K562 (cell line): ENCODE results near the gene CBX4. TPM values are rescaled to one million over a fixed set of nuclear protein-coding genes. Genes with fewer than 3 reads are reported as not detected.

Source experiments
- ATAC-seq: fragments of 200-7000 bp; cut with Tn5 transposase; 3 replicates; pipeline ENCODE4 v1.9.1; 2020; ENCODE audit warnings: moderate library complexity
- BruUV-seq: library from RNA; stranded (reverse); fragments of 400-500 nt; replicated peaks from 2 replicates; lab custom pipeline; 2021; lab: Mats Ljungman, UMichigan
- CTCF ChIA-PET: fragments of 300-600 bp; formaldehyde crosslinking; extraction: SDS; loops from one replicate; lab custom pipeline; 2021; ENCODE audit warnings: low intra/inter-chr PET ratio; lab: Yijun Ruan, JAX
- POLR2A ChIA-PET: fragments of 300-600, 350-650 bp; sonication (Branson Sonifier 250); formaldehyde crosslinking; extraction: SDS; loops from one replicate; lab custom pipeline; 2021; ENCODE audit warnings: antibody characterized with exemption, inconsistent platforms; lab: Yijun Ruan, JAX
- DNase-seq, 4 experiments: peaks; one replicate each; pipeline versions ENCODE4 v3.0.0 to v3.0.0-alpha.2; 2011 to 2018; ENCODE audit warnings: low spot score in 3 of 4, mixed read lengths in 3 of 4; ENCODE audit errors: extremely low read depth in 1 of 4
- FAIRE-seq: peaks from 2 replicates; lab custom pipeline; 2011; peaks lifted over from hg19 to GRCh38; lab: Jason Lieb, UNC
- H2AFZ ChIP-seq: 2 replicates; pipeline ENCODE4 v1.6.0; 2011; ENCODE audit warnings: low read depth, low read length, control low read depth, inconsistent platforms
- H3K27ac ChIP-seq: fragments of 200-600 bp; 3 replicates; pipeline ENCODE4 v1.8.0; 2011; ENCODE audit warnings: low read depth, mild to moderate bottlenecking, control low read depth, inconsistent platforms, low read length, moderate library complexity, mixed read lengths; ENCODE audit errors: extremely low read depth
- H3K27me3 ChIP-seq, 2 experiments: fragments of 300-600 bp in 1 of 2; 2 replicates in 1 of 2; 3 replicates in 1 of 2; pipeline versions ENCODE4 v1.6.0 to v1.8.0; 2011; ENCODE audit warnings: inconsistent platforms in 2 of 2, low read length in 2 of 2, mild to moderate bottlenecking in 1 of 2, mixed read lengths in 1 of 2, moderate library complexity in 1 of 2; ENCODE audit not compliant: control insufficient read depth in 2 of 2, insufficient read depth in 2 of 2
- H3K36me3 ChIP-seq: fragments of 300-600 bp; 3 replicates; pipeline ENCODE4 v1.8.0; 2011; ENCODE audit warnings: mild to moderate bottlenecking, low read length, inconsistent platforms; ENCODE audit not compliant: control insufficient read depth, insufficient read depth
- H3K4me1 ChIP-seq, 2 experiments: fragments of 200-600 bp in 1 of 2; replicated peaks in 1 of 2; 2 replicates in 1 of 2; 3 replicates in 1 of 2; pipeline versions ENCODE4 v1.5.1 to v1.8.0; 2011; ENCODE audit warnings: inconsistent platforms in 2 of 2, low read length in 2 of 2, mild to moderate bottlenecking in 1 of 2, mixed read lengths in 1 of 2, moderate library complexity in 1 of 2; ENCODE audit not compliant: control insufficient read depth in 2 of 2, insufficient read depth in 2 of 2
- H3K4me2 ChIP-seq: 2 replicates; pipeline ENCODE4 v1.6.1; 2011; ENCODE audit warnings: low read length, control low read depth, inconsistent platforms, mixed read lengths; ENCODE audit not compliant: insufficient read depth
- H3K4me3 ChIP-seq: fragments of 200-600 bp; sonication (generic), shearing (Covaris generic); 2 replicates; pipeline ENCODE4 v1.5.1; 2016; ENCODE audit warnings: control low read depth, inconsistent platforms
- H3K79me2 ChIP-seq: fragments of 200-600 bp; 3 replicates; pipeline ENCODE4 v1.8.0; 2011; ENCODE audit warnings: low read length, inconsistent platforms; ENCODE audit not compliant: control insufficient read depth, insufficient read depth
- H3K9ac ChIP-seq, 2 experiments: 2 replicates each; pipeline versions ENCODE4 v1.6.0 to v1.6.1; 2011; ENCODE audit warnings: low read depth in 2 of 2, low read length in 2 of 2, control low read depth in 1 of 2, inconsistent platforms in 1 of 2, mild to moderate bottlenecking in 1 of 2, mixed read lengths in 1 of 2; ENCODE audit not compliant: insufficient read depth in 1 of 2
- H3K9me1 ChIP-seq: one replicate; pipeline ENCODE4 v1.6.0; 2011; ENCODE audit warnings: inconsistent platforms, mild to moderate bottlenecking, low read length, moderate library complexity; ENCODE audit not compliant: control insufficient read depth, insufficient read depth
- H3K9me3 ChIP-seq: replicated peaks from 2 replicates; pipeline ENCODE4 v1.5.1; 2011; ENCODE audit warnings: low read depth, low read length, inconsistent platforms; ENCODE audit not compliant: control insufficient read depth, insufficient read depth
- H4K20me1 ChIP-seq: replicated peaks from 2 replicates; pipeline ENCODE4 v1.6.1; 2011; ENCODE audit warnings: low read length, inconsistent platforms, mixed read lengths; ENCODE audit not compliant: control insufficient read depth, insufficient read depth
- BCL6 ChIP-seq: fragments of 250-450 bp; sonication (Bioruptor Pico); IDR thresholded peaks from 2 replicates; pipeline ENCODE4 v1.4.0; 2020
- BRD9 ChIP-seq: fragments of 450-650 bp; IDR thresholded peaks from 2 replicates; pipeline ENCODE4 v1.6.1; 2018; ENCODE audit warnings: low read depth; ENCODE audit not compliant: partially characterized antibody
- FOXJ3 ChIP-seq: sonication (generic); formaldehyde crosslinking; IDR thresholded peaks from 2 replicates; pipeline ENCODE4 v1.4.0; 2020; ENCODE audit warnings: mild to moderate bottlenecking, missing genetic modification reagents
- KLF6 ChIP-seq: fragments of 250-450 bp; sonication (Bioruptor Pico); IDR thresholded peaks from 2 replicates; pipeline ENCODE4 v1.4.0; 2020; ENCODE audit warnings: mild to moderate bottlenecking, moderate library complexity, borderline replicate concordance
- L3MBTL2 ChIP-seq: fragments of 450-650 bp; IDR thresholded peaks from 2 replicates; pipeline ENCODE4 v1.6.1; 2016; ENCODE audit warnings: mild to moderate bottlenecking, moderate library complexity
- MEF2A ChIP-seq: IDR thresholded peaks from 2 replicates; pipeline ENCODE4 v1.6.1; 2011; ENCODE audit warnings: low read depth, mild to moderate bottlenecking, low read length, moderate library complexity; ENCODE audit not compliant: control insufficient read depth
- MTA3 ChIP-seq: fragments of 450-650 bp; formaldehyde crosslinking; IDR thresholded peaks from 2 replicates; pipeline ENCODE4 v1.6.1; 2017; ENCODE audit warnings: mild to moderate bottlenecking, borderline replicate concordance
- RBM17 ChIP-seq: fragments of 200-400 bp; formaldehyde crosslinking; IDR thresholded peaks from 2 replicates; pipeline ENCODE4 v1.6.1; 2017; ENCODE audit warnings: low read depth, mild to moderate bottlenecking, low read length, borderline replicate concordance
- RCOR1 ChIP-seq, 2 experiments: IDR thresholded peaks; 2 replicates each; pipeline ENCODE4 v1.6.1; 2012; ENCODE audit warnings: low read depth in 2 of 2, low read length in 2 of 2, borderline replicate concordance in 1 of 2, improper control_type of control experiment in 1 of 2
- SNIP1 ChIP-seq: fragments of 450-650 bp; IDR thresholded peaks from 2 replicates; pipeline ENCODE4 v1.7.1; 2017; ENCODE audit warnings: low read depth, mild to moderate bottlenecking
- ZBTB1 ChIP-seq: sonication (generic); formaldehyde crosslinking; IDR thresholded peaks from 2 replicates; pipeline ENCODE4 v1.8.1; 2023; ENCODE audit warnings: missing genetic modification reagents, low read depth, mild to moderate bottlenecking, borderline replicate concordance
- ZNF184 ChIP-seq: sonication (generic); formaldehyde crosslinking; IDR thresholded peaks from 2 replicates; pipeline ENCODE4 v1.5.0; 2020; ENCODE audit warnings: missing genetic modification reagents
- ZNF253 ChIP-seq: fragments of 250-450 bp; sonication (Bioruptor Pico); conservative IDR thresholded peaks from 2 replicates; pipeline ENCODE4 v1.6.1; 2021; ENCODE audit warnings: mild to moderate bottlenecking
- ZNF431 ChIP-seq: sonication (generic); formaldehyde crosslinking; IDR thresholded peaks from 2 replicates; pipeline ENCODE4 v1.8.0; 2022; ENCODE audit warnings: mild to moderate bottlenecking, missing genetic modification reagents
- WGBS: fragments of 100-300 bp; shearing (Covaris generic); methylation state at CpG from one replicate; pipeline ENCODE4 v1.1.6; 2016; ENCODE audit warnings: low coverage, mixed read lengths; ENCODE audit not compliant: insufficient coverage; ENCODE audit errors: missing lambda C conversion rate; 5-methylcytosine and 5-hydroxymethylcytosine counted together
- in situ Hi-C: fragments of 300-500 bp; cut with MboI; formaldehyde crosslinking; loops from 4 replicates; pipeline ENCODE4 v1.15.0; 2018; ENCODE audit warnings: inconsistent platforms, mixed read lengths
- intact Hi-C: fragments of 100-400 bp; cut with micrococcal nuclease; formaldehyde crosslinking; loops from 2 replicates; pipeline ENCODE4 v1.14.2; 2022
- polyA plus RNA-seq, 8 experiments: library from polyadenylated mRNA; depleted of rRNA in 4 of 8; stranded (reverse) in 5 of 8; unstranded in 3 of 8; fragments of >200 nt; fragmentation: Nextera tagmentation in 2 of 8; fragmentation: Illumina TruSeq in 1 of 8; extraction: Ambion mirVana in 2 of 8; extraction: Trizol in 1 of 8; gene quantifications; 2 replicates each; pipeline versions ENCODE4 v1.2.1 to v1.2.3, GENCODE V29; 2011 to 2014; ENCODE audit warnings: inconsistent platforms in 1 of 8, missing spikeins in 1 of 8
- total RNA-seq, 7 experiments: library from RNA; depleted of rRNA in 6 of 7; stranded (reverse); fragments of >200 nt in 6 of 7; fragmentation: Illumina TruSeq in 2 of 7; extraction: Trizol in 2 of 7; gene quantifications; 2 replicates each; pipeline versions ENCODE4 v1.2.1 to v1.2.3, GENCODE V29; 2011 to 2021; ENCODE audit warnings: low replicate concordance in 1 of 7
- TF ChIP-seq, protein P1 (sequence below), 2 experiments: fragments of 450-650 bp; formaldehyde crosslinking in 1 of 2; IDR thresholded peaks; 2 replicates each; pipeline versions ENCODE4 v1.4.0 to v1.6.1; 2014 to 2020; ENCODE audit warnings: mild to moderate bottlenecking in 2 of 2, borderline replicate concordance in 1 of 2, low read depth in 1 of 2

Gene CBX4
- total and polyA plus RNA-seq, 9 of the 15 experiments (the other 6 are each of a cell fraction or from before 2014, with no cell fraction given) = 0.98 to 50.5 (median 10.0) TPM

DNA sequence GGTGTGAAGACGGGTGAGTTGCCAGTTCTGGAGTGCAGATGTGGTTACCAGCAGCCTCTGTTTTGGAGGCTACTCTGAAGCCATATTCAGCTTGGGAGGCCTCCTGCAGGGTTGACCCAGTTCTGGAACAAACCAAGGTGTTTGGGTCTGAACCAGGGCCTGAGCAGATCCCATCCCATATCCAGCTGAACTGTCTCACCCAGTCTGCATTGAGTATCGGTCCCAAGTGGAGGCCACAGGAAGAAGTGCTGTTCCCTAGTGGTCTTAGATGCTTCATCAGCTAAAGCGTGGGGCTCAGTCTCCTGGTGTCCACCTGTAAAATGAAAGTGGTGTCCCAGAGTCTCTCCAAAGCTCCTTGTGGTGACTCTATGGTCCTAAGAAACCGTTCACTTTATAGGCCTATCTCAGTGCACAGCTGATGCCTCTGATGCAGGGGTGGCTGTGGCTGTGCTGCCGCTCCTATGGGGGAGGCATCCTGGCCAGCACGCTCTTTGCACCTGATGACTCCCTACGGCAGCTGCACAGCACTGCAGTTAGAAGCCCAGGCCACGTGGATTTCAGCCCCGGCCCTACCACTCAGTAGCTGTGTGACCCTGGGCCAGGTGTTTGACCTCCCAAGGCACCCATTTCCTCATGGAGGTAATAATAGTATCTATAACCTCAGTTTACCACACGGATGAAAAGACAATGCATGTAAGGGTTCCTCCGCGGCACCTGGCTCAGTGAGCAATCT lies 21.0 kb downstream of the CBX4 start:
- peak in 1 of 4 experiments; percentile 62 for DNase-seq
- no TSS peak for BruUV-seq
- peak overlapping the region; percentile 3 to 78; a peak in 2 of 4 replicates for H3K9ac ChIP-seq
- intact Hi-C loops = no loop called here
- peak overlapping the region; percentile 17; the same call in 1 of the 2 replicates for H2AFZ ChIP-seq
- peak; percentile 55 for FAIRE-seq
- no peak overlapping the region; the same call in 1 of the 2 replicates for H3K4me2 ChIP-seq
- H3K27me3 ChIP-seq = no peaks in the 10 kb centered on the region
- H3K36me3 ChIP-seq = no peaks in the 10 kb centered on the region
- no peaks in the 10 kb centered on the region for H3K79me2 ChIP-seq
- POLR2A ChIA-PET = interaction anchor here (0.6 to 18.8 kb wide), 6 partner anchors 10 to 1201 kb away, joined by 3 to 386 read pairs (median 4); partner anchors contain the start of genes CBX4 and CBX8
- H3K4me3 ChIP-seq = no peak overlapping the region
- H3K4me1 ChIP-seq = peaks cover 41 to 67% of the 10 kb centered on the region in 2 experiments
- H3K27ac ChIP-seq = peak overlapping the region; percentile 16; the same call in 2 of the 3 replicates
- CTCF ChIA-PET = no interaction called here
- in situ Hi-C loops = no loop called here
- H3K9me3 ChIP-seq = no peaks in the 10 kb centered on the region
- ATAC-seq = peak; percentile 73
- no peaks in the 10 kb centered on the region for H4K20me1 ChIP-seq
- no peaks in the 10 kb centered on the region for H3K9me1 ChIP-seq
- 44% methylated on average over 12 of the region's 12 CpGs for WGBS
- TF ChIP-seq MEF2A (no peak), ZNF184 (CRISPR knock-in tag) (no peak), BRD9 (no peak), SNIP1 (no peak), RCOR1 (IDR thresholded peaks at IDR 0.05; ENCODE audit: borderline replicate concordance in 1 of 2, low read depth in 2 of 2, low read length in 2 of 2) (no peak), ZBTB1 (CRISPR knock-in tag) (no peak), FOXJ3 (CRISPR knock-in tag) (no peak), KLF6 (no peak), L3MBTL2 (peak; percentile 76), MTA3 (no peak), ZNF431 (CRISPR knock-in tag) (no peak), RBM17 (no peak), ZNF253 (CRISPR knock-in tag) (no peak), BCL6 (no peak)
- TF ChIP-seq, protein P1, sequence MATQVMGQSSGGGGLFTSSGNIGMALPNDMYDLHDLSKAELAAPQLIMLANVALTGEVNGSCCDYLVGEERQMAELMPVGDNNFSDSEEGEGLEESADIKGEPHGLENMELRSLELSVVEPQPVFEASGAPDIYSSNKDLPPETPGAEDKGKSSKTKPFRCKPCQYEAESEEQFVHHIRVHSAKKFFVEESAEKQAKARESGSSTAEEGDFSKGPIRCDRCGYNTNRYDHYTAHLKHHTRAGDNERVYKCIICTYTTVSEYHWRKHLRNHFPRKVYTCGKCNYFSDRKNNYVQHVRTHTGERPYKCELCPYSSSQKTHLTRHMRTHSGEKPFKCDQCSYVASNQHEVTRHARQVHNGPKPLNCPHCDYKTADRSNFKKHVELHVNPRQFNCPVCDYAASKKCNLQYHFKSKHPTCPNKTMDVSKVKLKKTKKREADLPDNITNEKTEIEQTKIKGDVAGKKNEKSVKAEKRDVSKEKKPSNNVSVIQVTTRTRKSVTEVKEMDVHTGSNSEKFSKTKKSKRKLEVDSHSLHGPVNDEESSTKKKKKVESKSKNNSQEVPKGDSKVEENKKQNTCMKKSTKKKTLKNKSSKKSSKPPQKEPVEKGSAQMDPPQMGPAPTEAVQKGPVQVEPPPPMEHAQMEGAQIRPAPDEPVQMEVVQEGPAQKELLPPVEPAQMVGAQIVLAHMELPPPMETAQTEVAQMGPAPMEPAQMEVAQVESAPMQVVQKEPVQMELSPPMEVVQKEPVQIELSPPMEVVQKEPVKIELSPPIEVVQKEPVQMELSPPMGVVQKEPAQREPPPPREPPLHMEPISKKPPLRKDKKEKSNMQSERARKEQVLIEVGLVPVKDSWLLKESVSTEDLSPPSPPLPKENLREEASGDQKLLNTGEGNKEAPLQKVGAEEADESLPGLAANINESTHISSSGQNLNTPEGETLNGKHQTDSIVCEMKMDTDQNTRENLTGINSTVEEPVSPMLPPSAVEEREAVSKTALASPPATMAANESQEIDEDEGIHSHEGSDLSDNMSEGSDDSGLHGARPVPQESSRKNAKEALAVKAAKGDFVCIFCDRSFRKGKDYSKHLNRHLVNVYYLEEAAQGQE (IDR thresholded peaks at IDR 0.05; ENCODE audit: borderline replicate concordance) = no peak
- TF ChIP-seq, protein P1 (CRISPR knock-in tag; IDR thresholded peaks at IDR 0.05; ENCODE audit: low read depth) = no peak
